Neutrophil (primary cell): Measurements from ENCODE around the gene NME9.

Source experiments
- H3K27ac ChIP-seq: fragments of 200-600 bp; sonication (generic); 2 replicates; pipeline ENCODE4 v1.5.1; 2016; ENCODE audit warnings: mild to moderate bottlenecking, moderate library complexity
- H3K27me3 ChIP-seq: fragments of 200-600 bp; sonication (generic); 2 replicates; pipeline ENCODE4 v1.6.0; 2016; ENCODE audit warnings: mild to moderate bottlenecking
- H3K36me3 ChIP-seq: fragments of 200-600 bp; sonication (generic); 2 replicates; pipeline ENCODE4 v1.5.1; 2017
- H3K4me1 ChIP-seq, 2 experiments: fragments of 200-600 bp in 1 of 2; sonication (generic) in 1 of 2; 1 replicate in 1 of 2; 2 replicates in 1 of 2; pipeline versions ENCODE4 v1.5.1 to v1.6.1; 2013 to 2016; ENCODE audit warnings: low read depth in 1 of 2, low read length in 1 of 2, mild to moderate bottlenecking in 1 of 2, moderate library complexity in 1 of 2; ENCODE audit not compliant: control insufficient read depth in 1 of 2, insufficient read depth in 1 of 2
- H3K4me3 ChIP-seq, 2 experiments: fragments of 200-600 bp in 1 of 2; sonication (generic) in 1 of 2; 1 replicate in 1 of 2; 2 replicates in 1 of 2; pipeline ENCODE4 v1.5.1; 2013 to 2016; ENCODE audit warnings: low read depth in 1 of 2, low read length in 1 of 2, mild to moderate bottlenecking in 1 of 2, moderate library complexity in 1 of 2
- H3K9me3 ChIP-seq: fragments of 200-600 bp; sonication (generic); 2 replicates; pipeline ENCODE4 v1.5.1; 2016
- TF ChIP-seq, protein P1 (sequence below): fragments of 200-600 bp; sonication (generic); IDR thresholded peaks from 2 replicates; pipeline ENCODE4 v1.5.1; 2016; ENCODE audit warnings: antibody characterized with exemption

Gene NME9

DNA sequence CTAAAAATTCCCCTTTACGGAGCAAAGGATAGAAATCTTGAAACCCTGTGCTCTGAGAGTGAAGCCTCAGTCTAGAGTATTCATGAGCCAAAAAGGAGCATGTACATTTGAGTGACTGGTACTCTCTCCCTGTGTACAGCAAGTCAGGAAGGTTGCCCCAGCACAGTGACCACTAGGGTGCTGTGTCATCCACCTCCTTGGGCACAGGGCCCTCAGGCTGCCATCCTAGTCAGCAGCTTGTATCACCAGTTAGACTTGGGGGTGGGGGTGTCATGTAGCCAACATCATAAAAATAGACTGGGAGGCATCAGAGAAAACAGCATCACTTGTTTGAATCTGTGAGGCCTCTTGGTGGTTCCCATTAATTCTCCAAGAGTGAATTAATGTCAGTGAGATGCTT lies 12.0 kb downstream of the NME9 start:
- TF ChIP-seq, protein P1, sequence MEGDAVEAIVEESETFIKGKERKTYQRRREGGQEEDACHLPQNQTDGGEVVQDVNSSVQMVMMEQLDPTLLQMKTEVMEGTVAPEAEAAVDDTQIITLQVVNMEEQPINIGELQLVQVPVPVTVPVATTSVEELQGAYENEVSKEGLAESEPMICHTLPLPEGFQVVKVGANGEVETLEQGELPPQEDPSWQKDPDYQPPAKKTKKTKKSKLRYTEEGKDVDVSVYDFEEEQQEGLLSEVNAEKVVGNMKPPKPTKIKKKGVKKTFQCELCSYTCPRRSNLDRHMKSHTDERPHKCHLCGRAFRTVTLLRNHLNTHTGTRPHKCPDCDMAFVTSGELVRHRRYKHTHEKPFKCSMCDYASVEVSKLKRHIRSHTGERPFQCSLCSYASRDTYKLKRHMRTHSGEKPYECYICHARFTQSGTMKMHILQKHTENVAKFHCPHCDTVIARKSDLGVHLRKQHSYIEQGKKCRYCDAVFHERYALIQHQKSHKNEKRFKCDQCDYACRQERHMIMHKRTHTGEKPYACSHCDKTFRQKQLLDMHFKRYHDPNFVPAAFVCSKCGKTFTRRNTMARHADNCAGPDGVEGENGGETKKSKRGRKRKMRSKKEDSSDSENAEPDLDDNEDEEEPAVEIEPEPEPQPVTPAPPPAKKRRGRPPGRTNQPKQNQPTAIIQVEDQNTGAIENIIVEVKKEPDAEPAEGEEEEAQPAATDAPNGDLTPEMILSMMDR: no peak
- Histone ChIP-seq H3K4me1 (no peaks in the 10 kb centered on the region), H3K27ac (no peak overlapping the region), H3K9me3 (no peaks in the 10 kb centered on the region), H3K36me3 (no peaks in the 10 kb centered on the region), H3K27me3 (peaks cover 34% of the 10 kb centered on the region), H3K4me3 (no peak overlapping the region)

- Histone ChIP-seq H3K27ac (no peak overlapping the region), H3K4me3 (no peak overlapping the region)
Observed at GRCh38 chr3:138314751-138315150, 14.9 kb downstream of the NME9 start.

GRCh38 chr3:138310494-138310893 lies 19.2 kb downstream of the NME9 start:
- peaks cover 5% of the 10 kb centered on the region for H3K9me3 ChIP-seq
- no peaks in the 10 kb centered on the region for H3K36me3 ChIP-seq
- TF ChIP-seq, protein P1: no peak
- no peak overlapping the region for H3K4me3 ChIP-seq
- H3K4me1 ChIP-seq: no peaks in the 10 kb centered on the region
- no peak overlapping the region for H3K27ac ChIP-seq
- peaks cover 24% of the 10 kb centered on the region for H3K27me3 ChIP-seq

More at GRCh38 chr3:138314751-138315150, 14.9 kb downstream of the NME9 start:
- TF ChIP-seq, protein P1: no peak
- Histone ChIP-seq H3K9me3 (no peaks in the 10 kb centered on the region), H3K36me3 (no peaks in the 10 kb centered on the region), H3K4me1 (no peaks in the 10 kb centered on the region), H3K27me3 (peaks cover 24% of the 10 kb centered on the region)

DNA sequence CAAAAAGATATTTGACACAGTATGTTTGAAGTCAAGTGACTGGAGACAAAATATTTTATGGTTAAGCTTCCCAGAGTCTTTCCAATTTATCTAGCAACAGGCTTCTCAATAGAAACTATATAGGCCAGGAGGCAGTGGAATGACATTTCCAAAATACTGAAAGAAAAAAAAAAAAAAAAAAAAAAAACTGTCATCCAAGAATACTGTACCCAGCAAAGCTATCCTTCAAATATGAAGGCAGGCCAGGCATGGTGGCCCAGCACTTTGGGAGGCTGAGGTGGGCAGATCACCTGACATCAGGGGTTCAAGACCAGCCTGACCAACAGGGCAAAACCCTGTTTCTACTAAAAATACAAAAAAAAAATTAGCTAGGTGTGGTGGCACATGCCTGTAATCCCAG lies 20.9 kb downstream of the NME9 start:
- Histone ChIP-seq H3K27me3 (peaks cover 22% of the 10 kb centered on the region), H3K4me1 (no peaks in the 10 kb centered on the region), H3K9me3 (peaks cover 5% of the 10 kb centered on the region), H3K4me3 (no peak overlapping the region), H3K36me3 (no peaks in the 10 kb centered on the region), H3K27ac (no peak overlapping the region)
- TF ChIP-seq, protein P1: no peak

DNA sequence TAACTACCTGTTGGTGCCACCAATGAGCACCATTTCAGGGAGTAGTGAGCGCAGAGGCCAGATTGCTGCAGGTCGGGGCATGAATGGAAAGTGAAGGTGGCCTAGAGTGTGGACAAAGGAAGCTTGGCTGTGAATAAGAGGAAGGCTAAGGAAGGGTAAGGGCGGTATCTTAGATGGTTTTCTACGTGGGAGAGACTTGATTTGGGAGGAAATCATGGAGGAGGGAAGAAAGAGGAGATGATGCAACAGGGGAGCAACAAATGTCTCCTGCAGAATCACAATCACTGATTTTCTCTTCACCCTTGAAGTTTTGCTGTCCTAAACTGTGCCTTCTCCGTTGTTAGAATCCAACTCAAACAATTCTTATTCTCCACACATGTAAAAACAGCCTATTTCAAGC lies 21.8 kb downstream of the NME9 start:
- no peaks in the 10 kb centered on the region for H3K4me1 ChIP-seq
- TF ChIP-seq, protein P1: no peak
- H3K36me3 ChIP-seq: no peaks in the 10 kb centered on the region
- peaks cover 5% of the 10 kb centered on the region for H3K9me3 ChIP-seq
- no peak overlapping the region for H3K4me3 ChIP-seq
- no peak overlapping the region for H3K27ac ChIP-seq
- peaks cover 13% of the 10 kb centered on the region for H3K27me3 ChIP-seq

GRCh38 chr3:138303474-138303873 lies 26.2 kb downstream of the NME9 start:
- H3K9me3 ChIP-seq: peaks cover under 1% of the 10 kb centered on the region
- H3K27me3 ChIP-seq: no peaks in the 10 kb centered on the region
- no peak overlapping the region for H3K4me3 ChIP-seq
- TF ChIP-seq, protein P1: no peak
- peaks cover 17% of the 10 kb centered on the region for H3K36me3 ChIP-seq
- H3K27ac ChIP-seq: no peak overlapping the region
- no peaks in the 10 kb centered on the region for H3K4me1 ChIP-seq
